HUES48 (cell line): ENCODE data around the gene THUMPD3.
A peak's percentile ranks its signal among the peaks of the same experiment; 100 is the strongest.

Experiments used
- H3K27ac ChIP-seq: one replicate; pipeline ENCODE4 v1.7.0; 2013; ENCODE audit warnings: low read depth, low read length, inconsistent platforms
- H3K27me3 ChIP-seq: 2 replicates; pipeline ENCODE4 v1.6.1; 2013; ENCODE audit warnings: mild to moderate bottlenecking, low read length; ENCODE audit not compliant: control insufficient read depth, insufficient read depth
- H3K36me3 ChIP-seq: 2 replicates; pipeline ENCODE4 v1.6.1; 2013; ENCODE audit warnings: low read length; ENCODE audit not compliant: control insufficient read depth, insufficient read depth
- H3K4me1 ChIP-seq: 2 replicates; pipeline ENCODE4 v1.6.1; 2013; ENCODE audit warnings: mild to moderate bottlenecking, low read length; ENCODE audit not compliant: control insufficient read depth, insufficient read depth
- H3K4me3 ChIP-seq: 2 replicates; pipeline ENCODE4 v1.5.1; 2013; ENCODE audit warnings: mild to moderate bottlenecking, low read depth, low read length
- H3K9ac ChIP-seq: 2 replicates; pipeline ENCODE4 v1.6.1; 2013; ENCODE audit warnings: mild to moderate bottlenecking, low read depth, low read length, moderate library complexity
- H3K9me3 ChIP-seq: 2 replicates; pipeline ENCODE4 v1.6.1; 2013; ENCODE audit warnings: low read length; ENCODE audit not compliant: control insufficient read depth, insufficient read depth

Gene THUMPD3

GRCh38 chr3:9361691-9362388 lies 1.0 kb upstream of the THUMPD3 start:
- H3K36me3 ChIP-seq = peaks cover 24% of the 10 kb centered on the region
- no peak overlapping the region for H3K9ac ChIP-seq
- H3K9me3 ChIP-seq = no peaks in the 10 kb centered on the region
- no peaks in the 10 kb centered on the region for H3K4me1 ChIP-seq
- H3K27me3 ChIP-seq = no peaks in the 10 kb centered on the region
- H3K4me3 ChIP-seq = peak overlapping the region; percentile 77
- H3K27ac ChIP-seq = no peak overlapping the region

GRCh38 chr3:9369508-9369907 lies 6.7 kb downstream of the THUMPD3 start:
- Histone ChIP-seq H3K27me3 (no peaks in the 10 kb centered on the region), H3K9ac (no peak overlapping the region), H3K36me3 (peaks cover 96% of the 10 kb centered on the region), H3K9me3 (no peaks in the 10 kb centered on the region), H3K4me1 (no peaks in the 10 kb centered on the region), H3K4me3 (no peak overlapping the region), H3K27ac (no peak overlapping the region)

- Histone ChIP-seq H3K4me1 (no peaks in the 10 kb centered on the region), H3K36me3 (peaks cover 98% of the 10 kb centered on the region), H3K27me3 (no peaks in the 10 kb centered on the region), H3K27ac (no peak overlapping the region), H3K9ac (no peak overlapping the region), H3K9me3 (no peaks in the 10 kb centered on the region), H3K4me3 (no peak overlapping the region)
These were observed 10.6 kb downstream of the THUMPD3 start for GRCh38 chr3:9373465-9373864.

- no peak overlapping the region for H3K9ac ChIP-seq
- H3K4me1 ChIP-seq = no peaks in the 10 kb centered on the region
- H3K27me3 ChIP-seq = no peaks in the 10 kb centered on the region
- peaks cover 95% of the 10 kb centered on the region for H3K36me3 ChIP-seq
- H3K27ac ChIP-seq = no peak overlapping the region
- no peaks in the 10 kb centered on the region for H3K9me3 ChIP-seq
- no peak overlapping the region for H3K4me3 ChIP-seq
These were observed 15.1 kb downstream of the THUMPD3 start for GRCh38 chr3:9377981-9378380.

GRCh38 chr3:9379327-9379726 lies 16.5 kb downstream of the THUMPD3 start:
- Histone ChIP-seq H3K27ac (no peak overlapping the region), H3K4me1 (no peaks in the 10 kb centered on the region), H3K36me3 (peaks cover 94% of the 10 kb centered on the region), H3K9ac (no peak overlapping the region), H3K4me3 (no peak overlapping the region), H3K9me3 (no peaks in the 10 kb centered on the region), H3K27me3 (no peaks in the 10 kb centered on the region)

GRCh38 chr3:9380014-9380413 lies 17.2 kb downstream of the THUMPD3 start:
- no peak overlapping the region for H3K4me3 ChIP-seq
- H3K36me3 ChIP-seq = peaks cover 94% of the 10 kb centered on the region
- H3K4me1 ChIP-seq = no peaks in the 10 kb centered on the region
- H3K27ac ChIP-seq = no peak overlapping the region
- no peaks in the 10 kb centered on the region for H3K9me3 ChIP-seq
- H3K27me3 ChIP-seq = no peaks in the 10 kb centered on the region
- no peak overlapping the region for H3K9ac ChIP-seq

- no peak overlapping the region for H3K4me3 ChIP-seq
- no peak overlapping the region for H3K9ac ChIP-seq
- H3K27ac ChIP-seq = peak overlapping the region; percentile 49
- no peaks in the 10 kb centered on the region for H3K27me3 ChIP-seq
- peaks cover 93% of the 10 kb centered on the region for H3K36me3 ChIP-seq
- H3K9me3 ChIP-seq = no peaks in the 10 kb centered on the region
- no peaks in the 10 kb centered on the region for H3K4me1 ChIP-seq
These were observed 21.4 kb downstream of the THUMPD3 start for GRCh38 chr3:9384141-9384828.

- Histone ChIP-seq H3K9ac (no peak overlapping the region), H3K27ac (no peak overlapping the region), H3K36me3 (peaks cover 93% of the 10 kb centered on the region)
These were observed 22.6 kb downstream of the THUMPD3 start for GRCh38 chr3:9385187-9386077.

GRCh38 chr3:9386078-9386459 lies 23.2 kb downstream of the THUMPD3 start:
- Histone ChIP-seq H3K4me3 (no peak overlapping the region), H3K9ac (no peak overlapping the region), H3K4me1 (no peaks in the 10 kb centered on the region), H3K9me3 (no peaks in the 10 kb centered on the region), H3K27ac (no peak overlapping the region), H3K36me3 (peaks cover 93% of the 10 kb centered on the region), H3K27me3 (no peaks in the 10 kb centered on the region)

More at GRCh38 chr3:9385187-9386077, 22.6 kb downstream of the THUMPD3 start:
- Histone ChIP-seq H3K27me3 (no peaks in the 10 kb centered on the region), H3K4me1 (no peaks in the 10 kb centered on the region), H3K9me3 (no peaks in the 10 kb centered on the region), H3K4me3 (no peak overlapping the region)

- H3K36me3 ChIP-seq = peaks cover 96% of the 10 kb centered on the region
These were observed 23.9 kb downstream of the THUMPD3 start for GRCh38 chr3:9386501-9387321.

More at GRCh38 chr3:9386501-9387321, 23.9 kb downstream of the THUMPD3 start:
- Histone ChIP-seq H3K4me3 (no peak overlapping the region), H3K27ac (no peak overlapping the region), H3K4me1 (no peaks in the 10 kb centered on the region), H3K9ac (no peak overlapping the region), H3K9me3 (no peaks in the 10 kb centered on the region), H3K27me3 (no peaks in the 10 kb centered on the region)
